Activated CD8-positive, alpha-beta memory T cell treated with anti-CD3 and anti-CD28 coated beads, Interleukin-2, amount 50 U/mL, for 24 hours (primary cell): ENCODE results near the gene ZNF728.
"Not testable (repeated sequence)": the region's sequence is repeated elsewhere in the genome, so short reads cannot be mapped to it uniquely, and the experiment has no call there.

Source experiments
- DNase-seq: peaks from one replicate; pipeline ENCODE4 v3.0.0-alpha.2; 2020; ENCODE audit errors: extremely low read depth

Gene ZNF728

GRCh38 chr19:23002690-23003422, at the start of gene ZNF728:
ZNF728 (minus strand) TSS chr19:23003176; CDS start chr19:23003030, 146 bp downstream.
- no peak for DNase-seq

GRCh38 chr19:23052349-23052748, 49.4 kb upstream of the ZNF728 start:
- DNase-seq: no peak

DNA sequence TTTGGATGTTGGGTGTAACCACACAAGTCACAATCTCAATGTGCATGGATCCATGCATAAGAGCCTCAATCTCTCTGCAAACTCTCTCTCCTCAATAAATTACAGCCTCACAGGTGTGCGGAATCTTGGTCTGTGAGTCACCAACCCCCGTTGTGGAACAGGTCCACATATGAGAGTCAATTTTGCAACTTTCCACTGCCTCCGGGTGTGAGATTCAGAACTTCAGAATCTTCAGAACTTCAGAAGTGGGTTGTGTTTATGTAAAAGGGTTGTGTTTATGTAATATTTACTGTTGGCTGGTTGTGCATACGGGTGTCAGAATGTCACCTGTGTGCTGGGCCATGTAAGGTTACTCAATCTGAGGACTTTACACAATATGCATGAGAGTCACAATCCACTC, 46.3 kb upstream of the ZNF728 start:
- DNase-seq: no peak

DNA sequence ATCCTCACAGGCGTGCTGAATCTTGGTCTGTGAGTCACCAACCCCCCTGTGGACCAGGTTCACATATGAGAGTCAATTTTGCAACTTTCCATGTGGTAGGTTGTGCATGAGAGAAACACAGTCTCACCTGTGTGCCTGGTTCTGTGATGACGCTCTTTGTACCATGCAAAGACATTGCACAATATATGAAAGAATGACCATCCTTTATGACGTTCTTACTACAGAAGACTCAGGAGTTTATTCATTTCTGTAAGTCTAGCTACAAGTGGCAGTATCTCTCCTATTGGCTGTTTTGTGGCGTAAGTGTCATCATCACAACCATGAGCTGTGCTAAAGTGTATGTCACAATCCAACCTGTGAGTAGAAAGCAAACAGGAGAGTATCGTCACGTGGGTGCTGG, 43.8 kb upstream of the ZNF728 start:
- DNase-seq: no peak

DNA sequence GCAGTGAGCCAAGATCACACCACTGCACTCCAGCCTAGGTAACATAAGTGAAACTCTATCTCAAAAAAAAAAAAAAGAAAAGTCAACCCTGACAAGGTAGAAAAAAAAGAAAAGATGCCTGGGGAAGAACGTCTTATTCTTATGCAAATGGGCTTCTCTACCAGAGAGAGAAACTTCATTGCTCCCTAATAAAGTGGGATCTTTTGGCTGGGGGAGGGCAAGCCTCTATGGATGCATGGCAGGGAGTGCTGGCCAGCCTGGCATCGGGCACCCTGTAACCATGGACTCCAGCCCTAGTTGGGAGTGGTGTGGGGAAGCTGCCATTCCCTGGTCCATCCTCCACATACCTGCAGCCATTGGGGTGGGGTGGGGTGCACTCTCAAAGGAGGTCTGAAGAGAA, 30.7 kb upstream of the ZNF728 start:
- no peak for DNase-seq

DNA sequence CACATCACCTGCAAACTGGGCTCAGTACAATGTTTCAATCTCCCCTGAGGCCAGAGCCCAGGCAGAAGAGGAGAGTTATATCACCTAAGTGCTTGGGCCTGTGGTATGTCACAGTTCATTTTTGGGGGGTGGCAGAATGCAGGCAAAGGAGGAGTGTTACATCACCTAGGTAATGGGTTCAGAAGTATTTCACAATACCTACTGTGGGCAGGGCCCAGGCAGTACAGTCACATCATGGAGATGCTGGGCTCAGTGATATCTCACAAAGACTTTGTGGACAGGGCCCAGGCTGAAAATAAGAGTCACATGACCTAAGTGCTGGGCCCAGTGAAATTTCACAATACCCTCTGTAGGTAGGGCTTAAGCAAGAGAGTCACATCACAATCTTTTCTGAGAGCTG, 12.7 kb upstream of the ZNF728 start:
- DNase-seq: no peak

DNA sequence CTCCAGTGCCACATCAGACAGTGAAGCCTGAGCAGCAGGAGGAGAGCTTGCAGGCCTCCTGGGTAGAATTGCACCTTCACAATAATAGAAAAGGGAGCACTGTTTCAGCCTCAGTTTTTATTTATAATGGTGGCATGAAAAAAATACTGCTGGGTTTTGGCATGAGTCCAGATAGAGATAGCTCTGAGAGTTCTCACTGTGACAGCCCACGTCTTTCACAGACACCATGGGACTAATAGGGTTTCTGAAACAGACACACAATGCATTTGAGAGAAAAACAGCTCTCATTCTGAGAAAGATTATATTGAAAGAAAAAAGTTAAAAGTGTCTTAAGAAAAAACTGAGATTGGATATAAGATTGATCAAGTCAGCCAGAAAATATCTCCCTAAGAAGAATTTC, 8.0 kb downstream of the ZNF728 start:
- not testable (repeated sequence) for DNase-seq

GRCh38 chr19:22976248-22976647, 26.7 kb downstream of the ZNF728 start:
- no peak for DNase-seq

DNA sequence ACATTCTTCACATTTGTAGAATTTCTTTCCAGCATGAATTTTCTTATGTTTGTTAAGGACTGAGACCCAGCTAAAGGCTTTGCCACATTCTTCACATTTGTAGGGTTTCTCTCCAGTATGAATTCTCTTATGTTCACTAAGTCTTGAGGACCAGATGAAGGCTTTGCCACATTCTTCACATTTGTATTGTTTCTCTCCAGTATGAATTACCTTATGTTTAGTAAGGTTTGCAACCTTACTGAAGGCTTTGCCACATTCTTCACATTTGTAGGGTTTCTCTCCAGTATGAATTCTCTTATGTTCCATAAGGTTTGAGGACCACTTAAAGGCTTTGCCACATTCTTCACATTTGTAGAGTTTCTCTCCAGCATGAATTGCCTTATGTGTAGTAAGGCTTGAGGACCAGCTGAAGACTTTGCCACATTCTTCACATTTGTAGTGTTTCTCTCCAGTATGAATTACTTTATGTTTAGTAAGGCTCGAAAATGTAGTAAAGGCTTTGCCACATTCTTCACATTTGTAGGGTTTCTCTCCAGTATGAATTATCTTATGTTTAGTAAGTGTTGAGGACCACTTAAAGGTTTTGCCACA, 27.3 kb downstream of the ZNF728 start:
- DNase-seq: not testable (repeated sequence)

- DNase-seq: no peak
These were observed 57.4 kb downstream of the ZNF728 start for GRCh38 chr19:22945560-22945959.

GRCh38 chr19:22935151-22935550, 67.8 kb downstream of the ZNF728 start:
- DNase-seq: no peak

DNA sequence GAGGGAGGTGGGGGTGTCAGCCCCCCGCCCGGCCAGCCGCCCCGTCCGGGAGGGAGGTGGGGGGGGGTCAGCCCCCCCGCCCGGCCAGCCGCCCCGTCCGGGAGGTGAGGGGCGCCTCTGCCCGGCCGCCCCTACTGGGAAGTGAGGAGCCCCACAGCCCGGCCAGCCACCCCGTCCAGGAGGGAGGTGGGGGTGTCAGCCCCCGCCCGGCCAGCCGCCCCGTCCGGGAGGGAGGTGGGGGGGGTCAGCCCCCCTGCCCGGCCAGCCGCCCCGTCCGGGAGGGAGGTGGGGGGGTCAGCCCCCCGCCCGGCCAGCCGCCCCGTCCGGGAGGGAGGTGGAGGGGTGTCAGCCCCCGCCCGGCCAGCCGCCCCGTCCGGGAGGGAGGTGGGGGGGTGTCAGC, 75.4 kb downstream of the ZNF728 start:
- DNase-seq: not testable (repeated sequence)

- DNase-seq: not testable (repeated sequence)
These were observed 77.8 kb downstream of the ZNF728 start for GRCh38 chr19:22925181-22925580.
